Tibial nerve (tissue), 4 donors: Measurements from ENCODE around the gene DNASE2B. TPM values are rescaled to one million over a fixed set of nuclear protein-coding genes. Genes with fewer than 3 reads are reported as not detected.

ENCODE experiments used
- DNase-seq, 2 donors: peaks; one replicate each; pipeline ENCODE4 v3.0.0-alpha.2; 2019; ENCODE audit warnings: low spot score in 2 of 2
- H3K27ac ChIP-seq, 4 donors: fragments of 200-600 bp; sonication (generic) in 3 of 4; one replicate each; pipeline ENCODE4 v1.5.1; 2017 to 2019; ENCODE audit warnings: mild to moderate bottlenecking in 1 of 4
- H3K27me3 ChIP-seq, 2 donors: fragments of 200-600 bp; sonication (generic) in 1 of 2; one replicate each; pipeline versions ENCODE4 v1.5.1 to v1.6.0; 2017 to 2019
- H3K36me3 ChIP-seq, 3 donors: fragments of 200-600 bp; sonication (generic); one replicate each; pipeline ENCODE4 v1.5.1; 2018 to 2019
- H3K4me1 ChIP-seq, 4 donors: fragments of 200-600 bp; sonication (generic) in 3 of 4; one replicate each; pipeline ENCODE4 v1.5.1; 2017 to 2019
- H3K4me3 ChIP-seq, 4 donors: fragments of 200-600 bp; sonication (generic) in 3 of 4; one replicate each; pipeline ENCODE4 v1.5.1; 2017 to 2019; ENCODE audit warnings: mild to moderate bottlenecking in 1 of 4, moderate library complexity in 1 of 4
- H3K9me3 ChIP-seq, 4 donors: fragments of 200-600 bp; sonication (generic) in 3 of 4; one replicate each; pipeline ENCODE4 v1.5.1; 2017 to 2019
- CTCF ChIP-seq, 5 experiments: fragments of 200-600 bp in 3 of 5; fragments of 450-650 bp in 2 of 5; sonication (generic) in 3 of 5; IDR thresholded peaks; one replicate each; pipeline ENCODE4 v1.5.1; 2016 to 2019; ENCODE audit warnings: antibody characterized with exemption in 5 of 5, mild to moderate bottlenecking in 3 of 5, moderate library complexity in 2 of 5
- EP300 ChIP-seq, 2 donors: sonication (generic); formaldehyde crosslinking; IDR thresholded peaks; one replicate each; pipeline ENCODE4 v1.6.1; 2017; ENCODE audit warnings: antibody characterized with exemption in 2 of 2, mild to moderate bottlenecking in 1 of 2
- POLR2A ChIP-seq, 2 donors: fragments of 450-650 bp; IDR thresholded peaks; one replicate each; pipeline ENCODE4 v1.6.1; 2017; ENCODE audit warnings: antibody characterized with exemption in 2 of 2, mild to moderate bottlenecking in 2 of 2, moderate library complexity in 2 of 2
- WGBS, 2 donors: methylation state at CpG; one replicate each; pipeline ENCODE4 v1.1.5; 2018; 5-methylcytosine and 5-hydroxymethylcytosine counted together
- total RNA-seq, 4 donors: library from RNA; depleted of rRNA; stranded (reverse); fragments of >200 nt; gene quantifications; one replicate each; pipeline ENCODE4 v1.1.0, GENCODE V29; 2016

DNASE2B gene
- total RNA-seq, 4 donors from 2014 or later, result not detected

GRCh38 chr1:84387480-84388163, 10.7 kb upstream of the DNASE2B start:
- Histone ChIP-seq H3K27me3 (no peaks in the 10 kb centered on the region), H3K4me1 (no peaks in the 10 kb centered on the region), H3K27ac (no peak overlapping the region), H3K36me3 (no peaks in the 10 kb centered on the region), H3K4me3 (no peak overlapping the region), H3K9me3 (no peaks in the 10 kb centered on the region)
- 80 to 85% methylated on average over 8 of the region's 8 CpGs for WGBS, 2 donors
- no peak for DNase-seq
- TF ChIP-seq EP300 (IDR thresholded peaks at IDR 0.05) (no peak), CTCF (IDR thresholded peaks at IDR 0.05) (no peak), POLR2A (IDR thresholded peaks at IDR 0.05) (no peak)

DNA sequence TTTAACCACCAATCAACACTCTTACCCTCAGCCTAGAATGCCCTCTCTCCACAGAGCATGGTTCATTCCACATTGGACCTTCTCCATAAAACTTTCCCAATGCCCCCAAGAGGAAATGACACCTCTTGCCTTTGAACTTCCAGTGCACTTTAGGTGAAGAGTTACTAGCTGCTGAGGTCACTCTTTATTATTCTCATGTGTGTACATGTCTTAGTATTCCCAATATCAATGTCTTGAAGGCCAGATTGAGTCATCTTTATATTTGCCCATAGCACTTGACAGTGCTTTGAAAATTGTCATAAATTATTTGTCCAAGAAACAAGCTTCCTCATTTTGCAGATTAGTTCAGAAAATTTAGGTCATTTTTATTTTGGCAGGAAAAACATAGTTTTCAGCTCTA, 8.1 kb upstream of the DNASE2B start:
- Histone ChIP-seq H3K27ac (no peak overlapping the region), H3K27me3 (no peaks in the 10 kb centered on the region), H3K4me3 (no peak overlapping the region), H3K4me1 (no peaks in the 10 kb centered on the region), H3K36me3 (no peaks in the 10 kb centered on the region), H3K9me3 (no peaks in the 10 kb centered on the region)
- TF ChIP-seq POLR2A (IDR thresholded peaks at IDR 0.05), result no peak
- TF ChIP-seq EP300 (IDR thresholded peaks at IDR 0.05), result no peak
- TF ChIP-seq CTCF (IDR thresholded peaks at IDR 0.05), result no peak
- no peak for DNase-seq

DNA sequence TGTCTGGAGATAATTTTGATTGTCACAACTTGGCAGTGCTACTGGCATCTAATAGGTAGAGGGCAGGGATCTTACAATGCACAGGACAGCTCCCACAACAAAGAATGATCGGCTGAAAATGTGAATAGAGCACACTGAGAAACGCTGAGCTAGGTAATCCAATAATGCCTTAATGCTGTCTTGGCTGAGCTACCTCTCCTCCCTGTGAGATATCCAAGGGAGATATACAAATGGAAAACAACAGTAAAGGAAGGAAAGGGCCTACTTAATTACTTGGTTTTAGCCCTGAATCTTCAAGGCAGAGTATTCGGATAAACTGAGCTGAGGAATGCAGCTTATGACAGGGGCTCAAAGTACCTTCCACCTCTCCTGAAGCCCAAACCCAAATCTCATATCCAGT, 2.9 kb downstream of the DNASE2B start:
- WGBS, 2 donors, result 82 to 83% methylated on average over 3 of the region's 3 CpGs

DNA sequence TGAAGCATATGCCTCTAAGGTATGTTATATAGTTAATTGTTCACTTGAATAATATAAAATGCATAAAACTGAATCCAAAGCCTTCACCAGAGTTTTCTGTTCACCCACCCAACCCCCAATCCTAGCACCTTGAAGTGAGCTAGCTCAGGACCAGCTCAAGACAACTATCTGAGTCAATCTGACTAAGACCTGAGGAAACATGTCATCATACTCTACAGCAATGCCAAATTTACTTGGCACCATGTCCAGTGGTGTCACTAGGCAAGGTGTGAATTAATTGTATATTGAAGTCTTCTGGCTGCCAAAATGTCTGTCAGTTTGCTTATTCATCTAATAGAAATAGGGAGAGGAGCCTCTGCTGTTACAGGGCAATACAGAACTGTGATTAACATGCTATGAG, 3.8 kb downstream of the DNASE2B start:
- no peaks in the 10 kb centered on the region for H3K36me3 ChIP-seq
- H3K4me1 ChIP-seq, result no peaks in the 10 kb centered on the region
- H3K27ac ChIP-seq, result no peak overlapping the region
- no peak for DNase-seq
- TF ChIP-seq POLR2A (IDR thresholded peaks at IDR 0.05) (no peak), EP300 (IDR thresholded peaks at IDR 0.05) (no peak), CTCF (IDR thresholded peaks at IDR 0.05) (no peak)
- H3K4me3 ChIP-seq, result no peak overlapping the region
- no peaks in the 10 kb centered on the region for H3K27me3 ChIP-seq
- no peaks in the 10 kb centered on the region for H3K9me3 ChIP-seq

More for the DNA sequence above, 2.9 kb downstream of the DNASE2B start:
- Histone ChIP-seq H3K9me3 (no peaks in the 10 kb centered on the region), H3K27ac (no peak overlapping the region), H3K4me1 (no peaks in the 10 kb centered on the region), H3K4me3 (no peak overlapping the region), H3K36me3 (no peaks in the 10 kb centered on the region), H3K27me3 (no peaks in the 10 kb centered on the region)
- no peak for DNase-seq
- no peak for TF ChIP-seq CTCF (IDR thresholded peaks at IDR 0.05)
- no peak for TF ChIP-seq POLR2A (IDR thresholded peaks at IDR 0.05)
- no peak for TF ChIP-seq EP300 (IDR thresholded peaks at IDR 0.05)

GRCh38 chr1:84402501-84402900, 4.2 kb downstream of the DNASE2B start:
- TF ChIP-seq CTCF (IDR thresholded peaks at IDR 0.05) (no peak), POLR2A (IDR thresholded peaks at IDR 0.05) (no peak), EP300 (IDR thresholded peaks at IDR 0.05) (no peak)
- Histone ChIP-seq H3K27me3 (no peaks in the 10 kb centered on the region), H3K36me3 (no peaks in the 10 kb centered on the region), H3K27ac (no peak overlapping the region), H3K4me3 (no peak overlapping the region), H3K4me1 (no peaks in the 10 kb centered on the region), H3K9me3 (no peaks in the 10 kb centered on the region)
- no peak for DNase-seq
